Loucy (cell line): ENCODE results near the gene DBN1.

Source experiments
- EZH2phosphoT487 ChIP-seq: fragments of 200-600 bp; IDR thresholded peaks from 2 replicates; pipeline ENCODE4 v1.6.1; 2018; ENCODE audit warnings: antibody characterized with exemption, mild to moderate bottlenecking, moderate library complexity, borderline replicate concordance
- TF ChIP-seq, protein P1 (sequence below): fragments of 200-600 bp; sonication (generic); conservative IDR thresholded peaks from 2 replicates; pipeline ENCODE4 v1.5.1; 2014; ENCODE audit warnings: mild to moderate bottlenecking, antibody characterized with exemption, low read length

DNA sequence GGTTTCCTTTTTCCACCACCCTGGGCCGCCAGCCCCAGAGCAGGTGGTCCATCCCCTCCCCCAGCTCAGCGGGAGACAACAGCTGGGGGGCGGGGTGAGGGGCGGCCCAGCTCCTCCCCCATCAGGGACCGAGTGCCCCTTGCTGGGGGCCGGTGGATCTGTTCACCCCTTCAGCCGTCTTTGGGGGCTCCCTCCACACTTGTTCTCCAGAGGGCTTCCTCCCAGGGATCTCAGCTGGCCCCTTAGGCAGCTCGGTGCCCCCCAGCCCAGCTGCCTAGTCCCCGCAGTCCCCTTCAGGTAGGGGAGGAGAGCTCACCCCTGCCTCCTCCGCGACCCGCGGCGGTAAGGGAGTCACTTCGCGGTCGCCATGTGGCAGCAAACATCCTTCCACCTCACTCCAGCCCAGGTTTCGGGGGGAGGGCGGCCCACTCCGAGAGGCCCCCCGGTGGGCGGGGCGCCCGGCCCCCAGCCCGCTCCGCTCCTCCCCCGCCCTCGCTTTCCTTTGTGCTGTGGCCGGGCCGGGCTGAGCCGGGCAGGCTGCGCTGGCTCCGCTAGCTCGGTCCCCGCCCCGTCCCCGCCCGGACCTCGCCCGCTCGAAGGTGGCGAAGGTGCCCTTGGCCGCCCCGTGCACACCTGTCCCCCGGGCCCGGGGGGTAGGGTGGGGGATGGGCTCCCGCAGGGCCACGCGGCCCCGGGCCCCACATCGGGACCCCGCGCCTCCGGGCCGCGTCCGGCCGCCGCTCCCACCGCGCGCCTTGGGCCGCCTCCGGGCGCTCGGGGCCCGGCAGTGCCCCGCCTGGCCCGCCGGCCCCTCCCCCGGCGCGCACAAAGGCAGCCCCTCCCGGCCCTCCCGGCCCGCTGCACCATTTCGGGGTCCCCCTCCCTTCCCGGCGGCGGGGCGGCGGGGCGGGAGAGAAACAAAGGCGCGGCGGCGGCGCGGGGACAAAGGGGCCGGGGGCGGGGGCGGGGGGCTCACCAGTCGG lies 683 bp downstream of the DBN1 start:
- TF ChIP-seq, protein P1, sequence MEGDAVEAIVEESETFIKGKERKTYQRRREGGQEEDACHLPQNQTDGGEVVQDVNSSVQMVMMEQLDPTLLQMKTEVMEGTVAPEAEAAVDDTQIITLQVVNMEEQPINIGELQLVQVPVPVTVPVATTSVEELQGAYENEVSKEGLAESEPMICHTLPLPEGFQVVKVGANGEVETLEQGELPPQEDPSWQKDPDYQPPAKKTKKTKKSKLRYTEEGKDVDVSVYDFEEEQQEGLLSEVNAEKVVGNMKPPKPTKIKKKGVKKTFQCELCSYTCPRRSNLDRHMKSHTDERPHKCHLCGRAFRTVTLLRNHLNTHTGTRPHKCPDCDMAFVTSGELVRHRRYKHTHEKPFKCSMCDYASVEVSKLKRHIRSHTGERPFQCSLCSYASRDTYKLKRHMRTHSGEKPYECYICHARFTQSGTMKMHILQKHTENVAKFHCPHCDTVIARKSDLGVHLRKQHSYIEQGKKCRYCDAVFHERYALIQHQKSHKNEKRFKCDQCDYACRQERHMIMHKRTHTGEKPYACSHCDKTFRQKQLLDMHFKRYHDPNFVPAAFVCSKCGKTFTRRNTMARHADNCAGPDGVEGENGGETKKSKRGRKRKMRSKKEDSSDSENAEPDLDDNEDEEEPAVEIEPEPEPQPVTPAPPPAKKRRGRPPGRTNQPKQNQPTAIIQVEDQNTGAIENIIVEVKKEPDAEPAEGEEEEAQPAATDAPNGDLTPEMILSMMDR: no peak
- TF ChIP-seq EZH2phosphoT487: no peak
